Neuronal stem cell (in vitro differentiated cells): ENCODE measurements around the gene HMGB1.

Source experiments
- DNase-seq: peaks from one replicate; pipeline ENCODE4 v3.0.0-alpha.2; 2013; ENCODE audit warnings: low spot score
- H2AFZ ChIP-seq: one replicate; pipeline ENCODE4 v1.6.1; 2013; ENCODE audit warnings: mild to moderate bottlenecking, low read length, inconsistent platforms
- H2AK5ac ChIP-seq: 2 replicates; pipeline ENCODE4 v1.6.1; 2013; ENCODE audit warnings: low read depth, mild to moderate bottlenecking, inconsistent platforms, low read length, moderate library complexity, mixed read lengths
- H2BK120ac ChIP-seq: 2 replicates; pipeline ENCODE4 v1.6.1; 2013; ENCODE audit warnings: low read depth, mild to moderate bottlenecking, inconsistent platforms, low read length, moderate library complexity, mixed read lengths
- H2BK12ac ChIP-seq: one replicate; pipeline ENCODE4 v1.6.1; 2013; ENCODE audit warnings: low read length, inconsistent platforms
- H2BK15ac ChIP-seq: 2 replicates; pipeline ENCODE4 v1.6.1; 2013; ENCODE audit warnings: mild to moderate bottlenecking, low read length, inconsistent platforms, mixed read lengths
- H2BK5ac ChIP-seq: one replicate; pipeline ENCODE4 v1.6.1; 2013; ENCODE audit warnings: inconsistent platforms, mild to moderate bottlenecking, low read length, moderate library complexity
- H3K14ac ChIP-seq: one replicate; pipeline ENCODE4 v1.6.1; 2013; ENCODE audit warnings: low read length, inconsistent platforms
- H3K18ac ChIP-seq: 2 replicates; pipeline ENCODE4 v1.6.1; 2013; ENCODE audit warnings: low read length, inconsistent platforms
- H3K23ac ChIP-seq: 2 replicates; pipeline ENCODE4 v1.6.1; 2013; ENCODE audit warnings: low read depth, mild to moderate bottlenecking, mixed read lengths, low read length, inconsistent platforms; ENCODE audit not compliant: poor library complexity
- H3K27ac ChIP-seq: replicated peaks from 3 replicates; pipeline ENCODE4 v1.5.1; 2013; ENCODE audit warnings: low read length, inconsistent platforms
- H3K27me3 ChIP-seq, 3 experiments: 2 replicates each; pipeline ENCODE4 v1.6.1; 2013; ENCODE audit warnings: low read length in 3 of 3, mild to moderate bottlenecking in 2 of 3, inconsistent platforms in 1 of 3, low read depth in 1 of 3, mixed read lengths in 1 of 3, moderate library complexity in 1 of 3; ENCODE audit not compliant: control insufficient read depth in 3 of 3, insufficient read depth in 3 of 3
- H3K36me3 ChIP-seq, 2 donors: replicated peaks in 1 of 2; 2 replicates each; pipeline ENCODE4 v1.6.1; 2013; ENCODE audit warnings: low read length in 2 of 2; ENCODE audit not compliant: control insufficient read depth in 2 of 2, insufficient read depth in 2 of 2
- H3K4ac ChIP-seq: 2 replicates; pipeline ENCODE4 v1.6.1; 2013; ENCODE audit warnings: inconsistent platforms, mild to moderate bottlenecking, low read length, moderate library complexity
- H3K4me1 ChIP-seq, 2 donors: 1 replicate in 1 of 2; 2 replicates in 1 of 2; pipeline ENCODE4 v1.6.1; 2013; ENCODE audit warnings: low read length in 2 of 2, low read depth in 1 of 2; ENCODE audit not compliant: control insufficient read depth in 2 of 2, insufficient read depth in 1 of 2
- H3K4me2 ChIP-seq: one replicate; pipeline ENCODE4 v1.6.1; 2013; ENCODE audit warnings: mild to moderate bottlenecking, low read length, inconsistent platforms; ENCODE audit not compliant: insufficient read depth, poor library complexity, severe bottlenecking
- H3K4me3 ChIP-seq, 2 donors: 2 replicates each; pipeline ENCODE4 v1.5.1; 2013; ENCODE audit warnings: low read length in 2 of 2, mild to moderate bottlenecking in 2 of 2, inconsistent platforms in 1 of 2, moderate library complexity in 1 of 2
- H3K79me1 ChIP-seq: one replicate; pipeline ENCODE4 v1.6.1; 2013; ENCODE audit warnings: low read depth, mild to moderate bottlenecking, inconsistent platforms, low read length, moderate library complexity
- H3K9ac ChIP-seq: one replicate; pipeline ENCODE4 v1.6.1; 2013; ENCODE audit warnings: mild to moderate bottlenecking, low read depth, low read length, inconsistent platforms; ENCODE audit not compliant: poor library complexity
- H3K9me3 ChIP-seq, 2 donors: replicated peaks in 1 of 2; 2 replicates each; pipeline versions ENCODE3 to v1.6.1; 2013; ENCODE audit warnings: low read length in 2 of 2, mild to moderate bottlenecking in 2 of 2, inconsistent platforms in 1 of 2, low read depth in 1 of 2, mixed read lengths in 1 of 2, moderate library complexity in 1 of 2; ENCODE audit not compliant: control insufficient read depth in 2 of 2, insufficient read depth in 1 of 2
- H4K8ac ChIP-seq: one replicate; pipeline ENCODE4 v1.6.1; 2013; ENCODE audit warnings: low read depth, mild to moderate bottlenecking, inconsistent platforms, low read length, moderate library complexity
- H4K91ac ChIP-seq: one replicate; pipeline ENCODE4 v1.6.1; 2013; ENCODE audit warnings: low read length, low read depth, mild to moderate bottlenecking, inconsistent platforms; ENCODE audit not compliant: poor library complexity
- WGBS, 2 donors: extraction: QIAGEN DNeasy Blood & Tissue Kit; methylation state at CpG; one replicate each; pipeline ENCODE4 v1.1.7; 2013; ENCODE audit warnings: missing lambda C conversion rate in 2 of 2, mixed read lengths in 1 of 2; ENCODE audit not compliant: insufficient read length in 2 of 2, insufficient replicate concordance in 1 of 2; ENCODE audit errors: extremely low coverage in 2 of 2; 5-methylcytosine and 5-hydroxymethylcytosine counted together

The HMGB1 gene

GRCh38 chr13:30504081-30504480, 38.3 kb upstream of the HMGB1 start:
- H2BK12ac ChIP-seq, result no peak overlapping the region
- H3K23ac ChIP-seq, result no peak overlapping the region
- no peak overlapping the region for H3K9ac ChIP-seq
- no peak overlapping the region for H3K14ac ChIP-seq
- no peak overlapping the region for H3K4me2 ChIP-seq
- H2BK120ac ChIP-seq, result no peak overlapping the region
- no peak for DNase-seq
- H2AFZ ChIP-seq, result no peak overlapping the region
- H2BK5ac ChIP-seq, result no peak overlapping the region
- no CpG with 5 or more reads among the region's 1 CpG for WGBS, 2 donors
- H3K27ac ChIP-seq, result no peak overlapping the region
- no peak overlapping the region for H3K4me3 ChIP-seq
- no peak overlapping the region for H3K4ac ChIP-seq
- no peak overlapping the region for H2AK5ac ChIP-seq
- no peak overlapping the region for H2BK15ac ChIP-seq
- H3K4me1 ChIP-seq, result peaks cover 0 to 4% of the 10 kb centered on the region in 2 donors
- H3K79me1 ChIP-seq, result peaks cover 2% of the 10 kb centered on the region
- H4K8ac ChIP-seq, result no peak overlapping the region
- no peaks in the 10 kb centered on the region for H3K27me3 ChIP-seq
- no peaks in the 10 kb centered on the region for H3K9me3 ChIP-seq
- no peak overlapping the region for H3K18ac ChIP-seq
- no peak overlapping the region for H4K91ac ChIP-seq
- no peaks in the 10 kb centered on the region for H3K36me3 ChIP-seq

GRCh38 chr13:30502237-30502636, 36.5 kb upstream of the HMGB1 start:
- H3K23ac ChIP-seq, result no peak overlapping the region

GRCh38 chr13:30499338-30499737, 33.6 kb upstream of the HMGB1 start:
- Histone ChIP-seq H2AK5ac (no peak overlapping the region), H3K4me1 (peaks cover 0 to 4% of the 10 kb centered on the region in 2 donors), H3K9me3 (no peaks in the 10 kb centered on the region), H2BK5ac (no peak overlapping the region), H3K18ac (no peak overlapping the region), H3K4me3 (no peak overlapping the region), H3K27me3 (no peaks in the 10 kb centered on the region), H3K14ac (no peak overlapping the region), H2BK15ac (no peak overlapping the region), H2AFZ (no peak overlapping the region), H2BK12ac (no peak overlapping the region), H3K79me1 (no peaks in the 10 kb centered on the region), H3K27ac (no peak overlapping the region), H3K9ac (no peak overlapping the region), H3K4me2 (no peak overlapping the region), H4K91ac (no peak overlapping the region), H2BK120ac (no peak overlapping the region), H4K8ac (no peak overlapping the region), H3K4ac (no peak overlapping the region), H3K23ac (no peak overlapping the region), H3K36me3 (no peaks in the 10 kb centered on the region)
- WGBS, 2 donors, result no CpG with 5 or more reads among the region's 3 CpGs
- no peak for DNase-seq

More at GRCh38 chr13:30502237-30502636, 36.5 kb upstream of the HMGB1 start:
- H2AK5ac ChIP-seq, result no peak overlapping the region
- no peak overlapping the region for H2AFZ ChIP-seq
- no peaks in the 10 kb centered on the region for H3K36me3 ChIP-seq
- no peaks in the 10 kb centered on the region for H3K27me3 ChIP-seq
- WGBS, 2 donors, result no CpG with 5 or more reads among the region's 2 CpGs
- H2BK5ac ChIP-seq, result no peak overlapping the region
- H3K14ac ChIP-seq, result no peak overlapping the region
- H3K27ac ChIP-seq, result no peak overlapping the region
- no peak overlapping the region for H3K4me2 ChIP-seq
- no peaks in the 10 kb centered on the region for H3K9me3 ChIP-seq
- H3K9ac ChIP-seq, result no peak overlapping the region
- H3K18ac ChIP-seq, result no peak overlapping the region
- H4K8ac ChIP-seq, result no peak overlapping the region
- no peak for DNase-seq
- no peak overlapping the region for H2BK120ac ChIP-seq
- no peak overlapping the region for H2BK15ac ChIP-seq
- H3K79me1 ChIP-seq, result peaks cover 2% of the 10 kb centered on the region
- H2BK12ac ChIP-seq, result no peak overlapping the region
- no peak overlapping the region for H3K4ac ChIP-seq
- no peak overlapping the region for H3K4me3 ChIP-seq
- H4K91ac ChIP-seq, result no peak overlapping the region
- peaks cover 0 to 4% of the 10 kb centered on the region in 2 donors for H3K4me1 ChIP-seq

- no peaks in the 10 kb centered on the region for H3K9me3 ChIP-seq
- H2BK120ac ChIP-seq, result no peak overlapping the region
- H3K36me3 ChIP-seq, result no peaks in the 10 kb centered on the region
- H4K91ac ChIP-seq, result no peak overlapping the region
- no peak overlapping the region for H3K14ac ChIP-seq
- no peak overlapping the region for H3K18ac ChIP-seq
- no peak for DNase-seq
- H3K79me1 ChIP-seq, result no peaks in the 10 kb centered on the region
- H3K4ac ChIP-seq, result no peak overlapping the region
- H3K27ac ChIP-seq, result no peak overlapping the region
- H3K9ac ChIP-seq, result no peak overlapping the region
- no peak overlapping the region for H3K4me3 ChIP-seq
- no peak overlapping the region for H4K8ac ChIP-seq
- no peak overlapping the region for H2AK5ac ChIP-seq
- peaks cover 0 to 4% of the 10 kb centered on the region in 2 donors for H3K4me1 ChIP-seq
- H2BK5ac ChIP-seq, result no peak overlapping the region
- no CpG with 5 or more reads among the region's 2 CpGs for WGBS, 2 donors
- H3K23ac ChIP-seq, result no peak overlapping the region
- H2BK12ac ChIP-seq, result no peak overlapping the region
- no peak overlapping the region for H2BK15ac ChIP-seq
- no peaks in the 10 kb centered on the region for H3K27me3 ChIP-seq
- no peak overlapping the region for H2AFZ ChIP-seq
- H3K4me2 ChIP-seq, result no peak overlapping the region
Measured at GRCh38 chr13:30496147-30496546, 30.4 kb upstream of the HMGB1 start.
